ENCODE data around the gene SAP130.

SAP130 gene

DNA sequence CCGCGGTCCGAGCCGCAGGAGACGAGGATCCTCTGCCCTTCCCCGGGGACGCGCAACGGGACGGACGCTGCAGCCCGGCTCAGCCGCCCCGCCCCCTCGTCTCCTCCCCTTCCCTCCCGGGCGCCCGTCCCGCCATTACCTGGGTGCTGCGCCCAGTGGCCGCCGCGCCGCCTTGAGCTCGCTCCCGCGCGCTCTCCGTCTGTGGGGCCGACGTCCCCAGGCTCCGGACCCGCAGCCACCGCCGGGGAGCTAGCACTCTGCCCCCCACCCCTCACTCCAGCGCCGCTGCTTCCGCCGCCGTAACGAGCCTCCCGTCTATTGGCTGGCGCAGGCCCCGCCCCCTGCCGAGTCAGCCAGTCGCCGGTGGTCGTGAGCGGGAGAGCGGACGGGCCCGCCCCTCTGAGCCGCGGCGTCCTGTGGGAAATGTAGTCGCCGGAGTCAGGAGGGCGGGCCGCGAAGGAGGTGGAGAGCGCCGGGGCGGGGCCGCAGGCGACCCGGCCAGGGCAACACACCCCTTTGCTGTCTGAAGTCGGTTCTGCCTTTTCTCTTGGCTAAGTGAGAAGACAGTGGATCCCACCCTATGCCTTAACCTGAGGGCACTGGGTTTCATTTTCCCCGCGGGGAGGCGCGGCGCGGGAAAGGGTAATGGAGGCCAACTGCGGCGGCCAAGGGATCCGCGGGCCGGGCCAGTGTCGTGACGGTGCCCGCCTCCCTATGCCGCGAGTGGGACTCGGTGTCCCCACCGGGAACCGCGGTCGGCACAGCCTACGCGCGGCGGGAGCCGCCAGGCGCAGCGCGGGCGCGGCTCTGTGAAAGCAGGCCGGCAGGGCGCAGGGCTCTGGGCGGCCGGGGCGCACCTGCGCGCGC is at the start of gene SAP130:
Gene SAP130 (minus strand): TSS at position 259 of the 867 bp plus-strand sequence. CDS start 1,767 bp downstream, outside the sequence.
- peak; percentile 98 for DNase-seq

DNA sequence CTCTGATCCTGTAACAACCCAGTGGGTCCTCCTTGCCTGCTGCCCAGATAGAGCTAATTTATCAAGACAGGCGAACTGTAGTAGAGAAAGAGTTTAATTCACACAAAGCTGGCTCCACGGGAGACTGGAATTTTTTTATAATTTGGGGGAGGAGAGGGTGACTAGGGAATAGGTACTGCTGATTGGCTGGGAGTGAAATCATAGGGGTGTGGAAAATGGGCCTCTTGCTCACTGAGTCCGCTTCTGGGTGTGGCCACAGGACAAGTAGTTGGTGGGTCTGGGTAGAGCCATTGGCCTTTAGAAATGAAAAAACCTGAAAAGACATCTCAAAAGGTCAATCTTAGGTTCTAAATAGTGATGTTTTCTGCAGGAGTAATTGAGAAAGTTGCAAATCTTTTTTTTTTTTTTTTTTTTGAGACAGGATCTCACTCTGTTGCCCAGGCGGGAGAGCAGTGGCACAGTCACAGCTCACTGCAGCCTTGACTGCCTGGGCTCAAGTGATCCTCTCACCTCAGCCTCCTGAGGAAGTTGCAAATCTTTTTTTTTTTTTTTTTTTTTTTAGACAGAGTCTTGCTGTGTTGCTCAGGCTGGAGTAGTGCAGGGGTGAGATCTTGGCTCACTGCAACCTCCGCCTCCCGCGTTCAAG is 48.7 kb upstream of the SAP130 start:
- no peak for DNase-seq

DNA sequence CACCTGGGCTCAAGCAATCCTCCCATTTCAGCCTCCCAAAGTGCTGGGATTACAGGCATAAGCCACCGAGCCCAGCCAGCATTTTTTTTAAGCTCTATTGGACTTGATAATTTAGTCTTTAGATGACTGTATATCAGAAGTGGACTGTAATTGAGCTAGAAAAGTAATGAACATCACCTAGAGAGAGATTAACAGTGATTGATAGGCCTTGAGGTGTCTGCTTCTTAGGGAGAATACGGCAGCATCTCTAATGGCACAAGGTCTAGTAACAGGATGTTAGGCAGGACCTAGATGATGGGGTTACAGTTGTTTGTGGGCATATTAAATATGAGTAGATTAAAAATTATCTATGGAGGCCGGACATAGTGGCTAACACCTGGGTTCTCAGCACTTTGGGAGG is 45.4 kb upstream of the SAP130 start:
- no peak for DNase-seq

DNA sequence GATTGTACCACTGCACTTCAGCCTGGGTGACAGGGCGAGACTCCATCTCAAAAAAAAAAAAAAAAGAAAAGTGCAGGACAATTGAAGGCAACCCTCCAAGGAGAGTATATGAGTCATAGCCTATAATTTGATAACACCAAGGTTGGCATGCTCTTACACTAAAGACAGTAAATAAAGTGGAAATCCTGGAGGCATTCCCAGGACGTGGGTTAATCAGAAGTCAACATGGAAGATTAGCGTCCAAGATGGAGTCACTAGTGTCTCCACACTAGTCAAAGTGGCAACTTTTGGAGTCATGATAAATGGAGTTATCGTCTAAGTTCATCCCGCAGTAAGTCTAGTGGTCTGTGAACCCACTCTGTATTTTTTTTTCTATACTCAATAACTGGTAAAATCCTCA is 41.9 kb upstream of the SAP130 start:
- no peak for DNase-seq

DNA sequence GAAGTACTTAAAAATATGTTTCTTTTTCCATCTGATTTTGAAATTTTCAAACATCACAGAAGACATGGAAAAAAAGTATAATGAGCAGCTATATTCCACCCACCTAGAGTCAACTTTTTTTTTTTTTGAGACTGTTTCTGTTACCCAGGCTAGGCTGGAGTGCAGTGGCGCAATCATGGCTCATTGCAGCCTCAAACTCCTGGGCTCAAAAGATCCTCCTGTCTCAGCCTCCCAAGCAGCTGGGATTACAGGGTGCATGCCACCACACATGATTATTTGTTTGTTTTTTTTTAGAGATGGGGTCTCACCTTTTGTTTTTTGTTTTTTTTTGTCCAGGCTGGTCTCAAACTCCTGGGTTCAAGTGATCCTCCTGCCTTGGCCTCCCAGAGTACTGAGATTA is 36.5 kb upstream of the SAP130 start:
- no peak for DNase-seq

DNA sequence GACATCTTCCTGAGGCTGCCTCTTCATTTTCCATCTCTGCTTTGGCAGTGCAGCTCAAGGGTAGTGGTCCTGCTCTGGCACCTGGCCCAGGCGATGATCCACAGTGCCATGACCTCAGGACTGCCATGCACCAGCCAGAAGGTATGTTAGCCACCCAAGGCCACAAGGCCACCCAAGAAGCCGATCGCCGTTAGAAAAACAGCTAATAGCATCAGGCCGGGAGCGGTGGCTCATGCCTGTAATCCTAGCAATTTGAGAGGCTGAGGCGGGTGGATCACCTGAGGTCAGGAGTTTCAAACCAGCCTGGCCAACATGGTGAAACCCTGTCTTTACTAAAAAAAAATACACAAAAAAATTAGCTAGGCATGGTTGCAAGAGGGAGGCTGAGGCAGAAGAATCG is 34.7 kb upstream of the SAP130 start:
- no peak for DNase-seq

DNA sequence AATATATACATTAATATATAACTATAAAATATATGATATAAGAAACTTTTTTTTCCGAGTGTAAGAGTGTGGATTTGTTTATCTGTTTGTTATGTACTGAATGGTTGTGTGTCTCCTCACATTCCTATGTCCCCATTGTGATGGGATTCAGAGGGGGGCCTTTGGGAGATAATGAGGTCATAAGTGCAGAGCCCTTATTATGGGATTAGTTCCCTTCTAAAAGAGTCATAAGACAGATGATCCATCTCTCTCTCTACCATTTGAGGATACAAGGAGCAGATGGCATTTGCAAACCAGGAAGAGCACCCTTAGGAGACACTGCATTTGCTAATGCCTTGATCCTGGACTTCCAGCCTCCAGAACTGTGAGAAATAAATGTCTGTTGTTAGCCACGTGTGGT is 30.3 kb upstream of the SAP130 start:
- no peak for DNase-seq

DNA sequence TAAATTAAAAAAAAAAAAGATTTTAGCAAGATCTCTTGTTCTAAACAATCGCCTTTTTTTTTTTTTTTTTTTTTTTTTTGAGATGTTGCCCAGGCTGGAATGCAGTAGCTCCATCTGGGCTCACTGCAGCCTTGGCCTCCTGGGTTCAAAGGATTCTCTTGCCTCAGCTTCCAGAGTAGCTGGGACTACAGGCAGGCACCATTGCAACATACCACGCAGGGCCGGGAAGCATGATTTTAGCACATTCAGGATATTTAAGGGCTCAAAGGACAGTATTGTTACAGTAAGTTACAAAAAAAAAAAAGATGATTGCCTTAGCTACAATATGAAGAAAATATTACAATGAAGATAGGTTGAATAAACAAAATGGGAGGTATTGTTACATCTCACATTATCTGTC is 29.5 kb upstream of the SAP130 start:
- DNase-seq, result no peak

DNA sequence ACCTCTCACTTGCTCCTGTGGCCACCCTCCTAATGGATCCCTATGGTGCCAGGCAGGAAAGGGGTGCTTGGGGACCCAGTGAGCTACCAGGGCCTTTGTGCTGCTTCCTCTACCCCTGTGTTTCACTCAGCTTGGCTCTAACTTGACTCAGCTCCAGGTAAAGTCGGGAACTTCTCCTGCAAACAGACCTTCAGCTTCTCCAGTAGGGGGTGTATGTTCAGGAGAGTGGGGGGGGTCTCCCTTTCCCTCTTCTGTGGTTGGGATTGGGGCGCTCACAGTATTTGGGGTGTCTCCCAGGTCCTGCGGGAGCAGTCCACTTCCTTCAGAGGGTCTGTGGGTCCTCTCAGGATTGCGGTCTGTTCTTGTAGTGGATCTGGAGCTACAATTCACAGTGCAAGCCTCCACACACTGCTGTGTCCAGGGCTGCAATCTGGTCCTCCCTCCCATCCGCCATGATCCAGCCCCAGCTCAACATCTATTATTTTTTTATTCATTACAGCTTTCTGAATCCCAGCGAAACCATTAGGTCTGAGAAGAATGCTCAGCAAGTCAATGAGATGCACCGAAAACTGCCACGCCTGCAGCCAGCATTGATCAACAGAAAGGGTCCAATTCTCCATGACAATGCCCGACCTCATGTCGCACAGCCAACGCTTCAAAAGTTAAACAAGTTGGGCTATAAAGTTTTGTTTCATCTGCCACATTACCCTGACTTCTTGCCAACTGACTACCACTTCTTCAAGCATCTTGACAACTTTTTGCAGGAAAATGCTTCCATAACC is 26.4 kb upstream of the SAP130 start:
- no peak for DNase-seq

DNA sequence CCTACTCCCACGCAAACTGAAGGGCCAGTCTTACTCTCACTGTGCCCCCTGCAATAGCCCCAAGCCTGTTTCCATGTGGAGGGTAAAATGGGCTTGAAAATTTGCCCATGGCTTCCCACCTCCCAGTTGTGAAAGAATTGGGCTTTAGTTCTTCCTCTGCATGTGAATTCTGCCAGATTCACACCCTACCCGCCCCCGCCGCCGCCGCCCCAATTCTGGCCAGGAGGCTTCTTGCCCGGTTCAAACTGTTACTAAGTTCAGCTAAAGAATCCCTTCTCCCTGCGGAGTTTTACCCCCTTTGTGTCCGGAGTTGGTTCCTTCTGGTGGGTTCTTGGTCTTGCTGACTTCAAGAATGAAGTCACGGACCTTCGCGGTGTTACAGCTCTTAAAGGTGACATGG is 25.5 kb upstream of the SAP130 start:
- no peak for DNase-seq

DNA sequence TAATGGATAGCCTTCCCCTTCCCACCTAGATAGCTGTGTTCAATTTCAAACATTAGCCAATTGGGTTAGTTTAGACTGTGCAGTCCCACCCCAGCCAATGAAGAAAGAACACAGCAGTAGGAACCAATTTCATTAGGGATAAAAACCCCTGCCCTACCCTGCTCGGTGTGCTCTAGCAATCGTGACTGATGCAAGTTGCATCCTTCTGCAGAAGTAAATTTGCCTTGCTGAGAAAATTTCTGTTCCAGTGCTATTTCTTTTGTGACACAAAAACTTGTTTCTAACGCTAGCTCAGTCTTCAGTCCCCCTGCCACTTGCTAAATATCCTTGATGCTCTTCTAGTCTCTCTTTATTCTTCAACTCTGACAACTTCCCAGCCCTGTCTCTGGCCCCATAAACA is 15.2 kb upstream of the SAP130 start:
- no peak for DNase-seq

DNA sequence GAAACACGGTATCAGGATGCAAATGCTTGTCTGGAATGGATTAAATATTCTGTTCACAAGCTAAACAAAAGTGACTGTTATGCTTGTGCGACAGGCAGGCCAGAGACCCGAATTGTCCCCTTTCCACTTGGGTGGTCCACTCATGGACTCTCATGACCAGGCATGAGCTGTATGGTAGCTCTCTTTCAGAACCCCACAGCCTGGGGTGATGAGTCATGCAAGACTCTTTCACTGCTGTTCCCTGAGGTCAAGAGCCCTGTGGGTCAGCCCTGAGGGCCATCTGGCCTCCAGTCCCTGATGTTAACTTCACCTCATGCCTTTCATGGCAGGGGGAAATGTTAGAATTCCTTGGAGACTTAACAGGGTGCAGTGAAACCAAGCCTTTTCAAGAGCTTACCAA is 13.7 kb upstream of the SAP130 start:
- DNase-seq, result no peak

DNA sequence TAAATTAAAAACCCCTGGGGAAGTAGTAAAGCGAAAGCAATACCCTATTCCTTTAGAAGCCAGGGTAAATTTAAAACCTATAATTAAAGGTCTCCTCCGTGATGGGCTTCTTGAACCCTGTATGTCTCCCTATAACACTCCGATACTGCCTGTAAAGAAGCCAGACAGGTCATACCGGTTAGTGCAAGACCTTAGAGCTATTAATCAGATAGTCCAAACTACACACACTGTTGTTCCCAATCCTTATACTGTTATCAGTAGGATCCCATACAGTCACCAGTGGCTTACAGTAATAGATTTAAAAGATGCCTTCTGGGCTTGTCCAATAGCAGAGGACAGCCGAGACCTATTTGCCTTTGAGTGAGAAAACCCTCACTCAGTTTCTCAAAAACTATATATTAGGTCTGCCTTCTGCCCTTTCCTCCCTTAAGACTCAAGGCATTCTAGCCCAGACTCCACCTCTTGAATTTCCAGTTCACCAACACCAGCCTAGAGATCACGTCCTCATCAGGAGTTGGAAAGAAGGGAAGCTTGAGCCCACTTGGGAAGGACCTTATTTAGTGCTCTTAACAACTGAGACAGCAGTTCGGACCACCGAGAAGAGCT is 12.4 kb upstream of the SAP130 start:
- no peak for DNase-seq

DNA sequence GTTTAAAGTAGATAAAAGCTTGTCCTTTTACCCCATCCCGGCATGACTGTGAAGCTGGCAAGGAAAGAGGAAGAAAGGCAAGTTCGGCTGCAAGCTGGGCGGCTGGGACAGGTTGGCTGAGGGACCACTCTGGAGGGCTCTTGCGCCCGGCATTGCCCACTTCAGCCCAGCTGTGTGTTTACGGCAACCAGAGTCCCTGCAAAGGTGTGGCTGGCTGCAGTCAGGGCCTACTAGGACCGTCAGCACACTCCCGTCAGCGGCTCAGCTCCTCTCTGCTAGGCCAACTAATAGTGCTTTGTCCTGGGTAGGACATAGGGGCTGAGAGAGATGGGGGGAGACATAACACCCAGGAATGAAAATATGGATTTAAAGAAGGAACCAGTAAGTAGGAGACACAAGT is 11.7 kb upstream of the SAP130 start:
- DNase-seq, result no peak

DNA sequence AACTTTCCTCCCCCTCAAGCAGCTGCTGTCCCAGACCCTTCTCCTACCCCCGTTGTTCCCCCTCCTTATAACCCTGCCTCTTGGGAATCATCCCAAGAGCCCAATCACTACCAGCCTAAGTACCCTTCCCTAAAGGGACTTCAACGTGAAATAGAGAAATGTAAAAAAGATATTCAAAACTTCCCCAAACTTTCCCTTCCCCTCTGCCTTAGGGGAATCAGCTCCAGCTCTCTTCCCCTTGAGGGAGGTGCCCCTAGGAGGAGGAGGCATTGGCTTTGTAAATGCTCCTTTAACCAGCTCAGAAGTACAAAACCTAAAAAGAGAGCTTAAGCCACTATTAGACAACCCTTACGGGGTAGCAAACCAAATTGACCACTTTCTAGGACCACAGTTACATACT is 10.6 kb upstream of the SAP130 start:
- DNase-seq, result no peak

DNA sequence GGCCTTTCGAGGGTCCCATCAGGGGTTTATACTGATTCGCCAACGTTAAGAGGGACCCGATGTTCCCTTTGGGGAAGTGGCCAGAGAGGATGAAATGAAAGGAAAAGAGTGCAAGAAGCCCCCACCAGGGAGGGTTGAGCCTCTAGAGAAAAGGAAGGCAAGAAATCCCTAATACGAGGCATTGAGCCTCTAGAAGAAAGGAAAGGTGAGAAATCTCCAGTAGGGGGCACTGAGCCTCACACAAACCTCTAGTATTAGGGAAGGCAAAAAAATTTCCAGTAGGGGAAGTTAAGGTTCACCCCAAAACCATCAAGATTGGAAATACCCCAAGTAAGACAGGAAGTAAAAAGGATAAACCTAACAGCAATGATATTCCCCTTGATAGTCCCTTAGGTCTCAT is 9.8 kb upstream of the SAP130 start:
- DNase-seq, result no peak

DNA sequence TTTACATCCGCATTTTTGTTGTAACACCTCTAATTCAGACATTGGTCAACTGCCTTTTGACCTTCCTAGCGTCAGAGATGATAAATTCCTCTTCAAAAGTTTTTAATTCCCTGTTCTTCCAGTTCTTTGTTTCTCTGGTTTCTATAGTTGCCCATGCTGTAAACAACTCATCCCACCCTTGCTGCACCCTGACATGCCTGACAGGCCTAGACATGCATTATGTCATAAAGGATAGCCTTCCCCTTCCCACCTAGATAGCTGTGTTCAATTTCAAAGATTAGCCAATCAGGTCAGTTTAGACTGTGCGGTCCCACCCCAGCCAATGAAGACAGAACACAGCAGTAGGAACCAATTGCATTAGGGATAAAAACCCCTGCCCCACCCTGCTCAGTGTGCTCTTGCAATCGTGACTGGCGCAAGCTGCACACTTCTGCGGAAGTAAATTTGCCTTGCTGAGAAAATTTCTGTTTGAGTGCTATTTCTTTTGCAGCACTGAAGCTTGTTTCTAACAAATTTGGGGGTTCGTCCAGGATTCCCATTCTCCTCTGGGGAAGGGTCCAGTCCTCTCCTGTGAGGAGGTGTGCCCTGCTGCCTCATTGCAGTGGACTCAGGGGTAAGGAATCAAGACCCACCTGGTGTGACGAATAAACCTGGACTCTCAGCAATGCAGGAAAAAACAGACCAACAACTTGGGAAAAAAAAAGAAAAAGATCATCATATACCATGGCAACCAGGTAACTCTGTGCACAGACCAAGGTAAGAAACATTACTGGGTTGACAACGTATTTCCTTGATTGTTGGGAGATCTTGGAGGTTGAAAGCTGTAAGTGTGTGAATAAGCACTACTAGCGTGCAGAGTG is 9.1 kb upstream of the SAP130 start:
- no peak for DNase-seq

DNA sequence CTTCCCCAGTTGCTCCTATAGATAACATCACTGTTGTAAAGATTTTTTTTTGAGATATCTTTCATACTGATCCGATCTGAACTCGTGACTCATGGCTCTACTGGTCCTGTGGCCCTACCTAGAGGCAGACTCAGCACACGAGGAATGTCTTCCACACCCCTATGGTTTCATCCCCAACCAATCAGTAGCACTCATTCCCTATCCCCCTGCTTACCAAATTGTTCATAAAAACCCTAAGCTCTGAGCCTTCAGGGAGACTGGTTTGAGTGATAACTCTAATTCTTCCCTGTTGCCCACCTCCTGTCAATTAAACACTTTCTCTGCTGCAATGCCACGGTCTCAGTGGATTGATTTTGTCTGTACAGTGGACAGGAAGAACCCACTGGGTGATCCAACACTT is 4.2 kb upstream of the SAP130 start:
- no peak for DNase-seq

DNA sequence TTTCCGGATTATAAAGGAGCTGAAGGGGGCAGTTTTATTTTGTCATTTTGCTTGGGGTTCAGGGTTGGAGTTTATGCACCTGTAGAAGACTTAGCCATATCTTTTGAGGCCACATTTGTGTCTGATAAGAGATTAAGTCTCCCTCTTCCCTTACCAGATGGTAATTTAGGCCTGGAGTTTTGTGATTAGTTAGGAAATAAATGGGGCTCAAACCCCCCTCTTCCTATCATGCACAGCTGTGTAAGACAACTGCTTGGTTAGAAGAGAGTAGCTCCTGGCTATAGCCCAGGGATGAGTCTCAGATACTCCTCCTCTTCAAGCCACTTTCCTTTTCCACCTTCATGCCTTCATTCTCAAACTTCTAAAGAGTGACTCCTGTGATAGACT is 802 bp upstream of the SAP130 start:
- DNase-seq, result no peak

DNA sequence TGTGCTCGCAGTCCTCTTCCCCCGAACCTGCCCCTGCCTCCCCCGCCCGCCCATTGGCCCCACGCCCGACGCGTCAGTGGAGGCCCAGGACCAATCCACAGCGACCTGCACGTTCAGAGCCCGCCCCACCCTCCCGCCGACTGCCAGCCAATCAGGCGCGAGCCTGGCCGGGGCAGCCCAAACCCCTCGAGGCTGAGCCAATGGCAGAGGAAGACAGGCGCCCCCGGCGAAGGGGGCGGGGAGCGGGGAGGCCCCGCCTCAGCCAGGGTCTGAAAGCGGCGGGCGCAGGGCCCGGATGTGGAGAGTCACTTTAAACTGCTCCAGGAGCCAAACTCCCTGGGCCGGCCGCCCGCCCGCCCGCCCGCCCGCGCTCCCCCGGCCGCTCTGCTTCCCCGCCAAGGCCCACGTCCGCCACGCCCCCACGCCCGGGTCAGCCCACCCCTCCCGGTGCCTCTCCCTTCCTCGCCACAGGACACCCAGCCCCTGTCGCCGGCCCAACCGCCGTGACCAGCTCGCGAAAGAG is 520 bp downstream of the SAP130 start:
- DNase-seq, result peak; percentile 100

DNA sequence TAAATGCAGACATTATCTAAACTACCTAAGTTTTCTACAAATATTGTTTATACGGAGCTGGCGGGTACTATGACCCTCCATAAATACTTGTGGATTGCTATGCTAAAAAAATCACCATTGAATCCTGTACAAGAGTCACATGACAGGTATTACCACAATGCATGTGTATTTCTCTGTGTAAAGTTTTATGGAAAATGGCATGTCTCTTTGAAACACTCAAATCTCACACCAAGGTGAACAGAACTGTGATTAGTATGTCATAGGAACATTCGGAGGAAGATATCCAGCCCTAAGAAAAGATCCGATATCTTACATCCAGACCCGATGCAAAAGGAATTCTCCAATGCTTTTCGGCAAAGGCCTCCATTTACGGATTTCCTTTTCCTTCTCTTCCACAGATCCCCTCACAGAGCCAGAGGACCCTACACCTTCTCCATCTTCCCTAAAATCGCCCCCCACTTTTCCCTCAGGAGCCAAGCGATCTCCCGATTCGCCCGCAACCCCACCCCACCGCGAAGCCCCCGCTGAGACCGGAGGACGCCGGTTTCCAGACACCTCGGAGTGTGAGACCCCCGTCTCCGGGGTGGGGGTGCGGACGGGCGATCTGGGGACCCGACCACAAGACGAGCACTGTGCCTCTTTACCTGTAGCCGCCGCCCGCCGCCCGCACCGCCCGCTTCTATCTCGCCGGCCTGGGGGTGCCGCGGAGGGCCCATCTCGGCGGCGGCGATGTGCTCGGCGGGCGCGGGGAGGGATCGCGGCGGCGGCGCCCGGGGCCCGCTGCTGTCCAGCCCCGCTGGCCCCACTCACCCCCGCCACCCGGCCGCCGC is 1.2 kb downstream of the SAP130 start:
- no peak for DNase-seq

Data from CD4-positive, alpha-beta T cell treated with Interleukin-12 subunit alpha and Interleukin-12 subunit beta, for 1 hour (primary cell).